GM12892 (cell line): ENCODE results near the gene LRRC42.

Experiments
- POLR2A ChIP-seq: IDR thresholded peaks from 2 replicates; pipeline ENCODE4 v1.6.1; 2011; ENCODE audit warnings: low read depth, low read length, control low read depth
- POLR2AphosphoS5 ChIP-seq: IDR thresholded peaks from 2 replicates; pipeline ENCODE4 v1.6.1; 2011; ENCODE audit warnings: low read depth, low read length, control low read depth
- TAF1 ChIP-seq: IDR thresholded peaks from 2 replicates; pipeline ENCODE4 v1.6.1; 2011; ENCODE audit warnings: low read depth, mild to moderate bottlenecking, control low read depth, low read length, borderline replicate concordance

- TF ChIP-seq POLR2AphosphoS5 (no peak), POLR2A (peak; percentile 29; the same call in 1 of the 2 replicates), TAF1 (no peak)
Measured at GRCh38 chr1:53946252-53947171, at the start of gene LRRC42.
